Measurements from ENCODE around the gene TRIM26. TPM values are rescaled to one million over a fixed set of nuclear protein-coding genes. Genes with fewer than 3 reads are reported as not detected.

The TRIM26 gene
- total and polyA plus RNA-seq, 12 donors, result 12.0 to 29.0 (median 21.8) TPM

DNA sequence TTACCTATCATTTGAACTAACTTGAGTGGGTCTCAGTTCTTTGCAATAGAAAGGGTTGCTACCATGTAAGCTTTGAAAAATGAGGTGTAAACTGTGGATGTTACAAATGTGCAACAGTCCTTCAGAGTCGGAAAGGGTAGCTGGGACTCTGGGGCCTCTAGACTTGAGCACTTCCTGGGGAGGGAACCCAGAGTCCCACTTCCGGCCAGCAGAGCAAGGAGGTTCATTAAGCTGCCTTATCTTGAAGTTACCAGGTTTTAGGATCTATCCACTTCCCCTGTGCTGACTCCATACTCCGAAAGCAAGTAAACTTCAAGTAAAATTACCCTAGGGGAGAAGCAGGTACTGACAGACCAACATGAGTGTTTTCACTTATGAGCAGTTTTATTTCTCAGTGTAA lies 61.6 kb downstream of the TRIM26 start:
- WGBS, 2 donors, result 45 to 52% methylated on average over 3 of the region's 3 CpGs
- Histone ChIP-seq H3K27ac (no peak overlapping the region), H3K27me3 (peaks cover 0 to 32% (median 9%) of the 10 kb centered on the region in 7 donors), H3K9me3 (no peaks in the 10 kb centered on the region), H3K36me3 (no peaks in the 10 kb centered on the region), H3K4me3 (no peak overlapping the region), H3K4me1 (peaks cover 0 to 13% (median 2%) of the 10 kb centered on the region in 9 donors)
- ATAC-seq, result no peak
- intact Hi-C loops (cut with DNase I), result no loop called here
- no peak for TF ChIP-seq CTCF (IDR thresholded peaks at IDR 0.05)
- DNase-seq, result no peak

GRCh38 chr6:30150671-30151395 lies 62.4 kb downstream of the TRIM26 start:
- Histone ChIP-seq H3K9me3 (no peaks in the 10 kb centered on the region), H3K4me3 (no peak overlapping the region), H3K27me3 (peaks cover 0 to 39% (median 16%) of the 10 kb centered on the region in 7 donors), H3K36me3 (no peaks in the 10 kb centered on the region), H3K27ac (no peak overlapping the region), H3K4me1 (peaks cover 0 to 6% (median 0%) of the 10 kb centered on the region in 9 donors)
- 84 to 90% methylated on average over 10 of the region's 10 CpGs for WGBS, 2 donors
- intact Hi-C loops (cut with DNase I), result no loop called here
- ATAC-seq (no peak), DNase-seq (no peak)
- TF ChIP-seq CTCF (IDR thresholded peaks at IDR 0.05), result no peak

- DNase-seq, result no peak
- no peak for ATAC-seq
- Histone ChIP-seq H3K4me3 (no peak overlapping the region), H3K36me3 (no peaks in the 10 kb centered on the region), H3K27ac (no peak overlapping the region), H3K27me3 (peaks cover 0 to 42% (median 23%) of the 10 kb centered on the region in 7 donors), H3K9me3 (no peaks in the 10 kb centered on the region), H3K4me1 (peaks cover 0 to 4% (median 0%) of the 10 kb centered on the region in 9 donors)
- intact Hi-C loops (cut with DNase I), result no loop called here
- WGBS, 2 donors, result 66 to 68% methylated on average over 7 of the region's 7 CpGs
- no peak for TF ChIP-seq CTCF (IDR thresholded peaks at IDR 0.05)
These were observed 63.2 kb downstream of the TRIM26 start for GRCh38 chr6:30149858-30150550.

- ATAC-seq (no peak), DNase-seq (no peak)
- intact Hi-C loops (cut with DNase I), result no loop called here
- no peaks in the 10 kb centered on the region for H3K9me3 ChIP-seq
- TF ChIP-seq CTCF (IDR thresholded peaks at IDR 0.05), result no peak
- H3K36me3 ChIP-seq, result no peaks in the 10 kb centered on the region
- no peaks in the 10 kb centered on the region for H3K4me1 ChIP-seq
- 58 to 63% methylated on average over 3 of the region's 3 CpGs for WGBS, 2 donors
- no peak overlapping the region for H3K27ac ChIP-seq
- H3K4me3 ChIP-seq, result no peak overlapping the region
- H3K27me3 ChIP-seq, result peaks cover 0 to 43% (median 31%) of the 10 kb centered on the region in 7 donors
These were observed 64.0 kb downstream of the TRIM26 start for GRCh38 chr6:30149234-30149633.

All from heart right ventricle (tissue), 16 donors.